ENCODE measurements around the gene ST7.

ST7 gene

DNA sequence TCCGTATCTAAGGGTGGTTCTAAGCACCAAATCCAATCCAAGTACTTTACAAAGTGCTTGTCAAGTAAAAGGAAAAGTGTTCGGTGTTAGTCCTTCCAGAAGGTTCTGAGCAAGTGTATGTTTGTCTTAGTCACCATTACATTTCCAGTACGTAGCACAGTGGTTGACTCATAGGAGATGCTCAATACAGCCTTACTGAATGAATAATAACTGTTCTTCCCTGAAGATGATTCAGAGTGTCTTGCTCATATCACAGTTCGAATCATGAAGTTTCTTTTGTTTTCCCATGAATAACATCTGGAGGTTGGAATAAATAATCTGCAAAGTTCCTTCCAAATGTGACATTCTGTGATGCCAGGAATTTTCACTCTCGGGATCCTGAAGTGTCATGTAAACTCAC is 316.1 kb downstream of the ST7 start:
- intact Hi-C loops (cut with DNase I; ENCODE audit: low total_unique reads) = no loop called here

DNA sequence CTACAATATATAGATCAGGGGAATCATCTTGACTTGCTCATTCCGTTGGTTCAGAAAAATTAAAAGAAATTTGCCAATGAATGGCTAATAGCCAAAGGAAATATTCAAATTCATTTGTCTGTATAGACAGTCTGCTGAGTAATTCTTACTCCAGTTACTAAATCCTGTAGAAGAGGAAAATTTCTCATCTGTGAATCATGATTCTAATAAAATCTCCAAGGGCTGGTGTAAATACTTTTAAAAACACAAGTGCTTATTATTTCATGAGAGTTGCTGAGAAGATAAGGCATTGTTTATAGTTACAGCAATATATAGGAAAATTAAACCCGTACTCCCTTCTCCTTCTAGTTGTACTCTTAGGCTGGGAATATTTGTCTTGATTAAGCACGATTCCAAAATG is 316.6 kb downstream of the ST7 start:
- no peak for DNase-seq
- Histone ChIP-seq H3K27me3 (no peaks in the 10 kb centered on the region), H3K9me3 (peaks cover 0 to 3% (median 0%) of the 10 kb centered on the region in 3 donors), H3K4me3 (no peak overlapping the region), H3K4me1 (peaks cover 0 to 16% (median 2%) of the 10 kb centered on the region in 4 donors), H3K36me3 (no peaks in the 10 kb centered on the region), H3K27ac (no peak overlapping the region)
- TF ChIP-seq, protein P1, sequence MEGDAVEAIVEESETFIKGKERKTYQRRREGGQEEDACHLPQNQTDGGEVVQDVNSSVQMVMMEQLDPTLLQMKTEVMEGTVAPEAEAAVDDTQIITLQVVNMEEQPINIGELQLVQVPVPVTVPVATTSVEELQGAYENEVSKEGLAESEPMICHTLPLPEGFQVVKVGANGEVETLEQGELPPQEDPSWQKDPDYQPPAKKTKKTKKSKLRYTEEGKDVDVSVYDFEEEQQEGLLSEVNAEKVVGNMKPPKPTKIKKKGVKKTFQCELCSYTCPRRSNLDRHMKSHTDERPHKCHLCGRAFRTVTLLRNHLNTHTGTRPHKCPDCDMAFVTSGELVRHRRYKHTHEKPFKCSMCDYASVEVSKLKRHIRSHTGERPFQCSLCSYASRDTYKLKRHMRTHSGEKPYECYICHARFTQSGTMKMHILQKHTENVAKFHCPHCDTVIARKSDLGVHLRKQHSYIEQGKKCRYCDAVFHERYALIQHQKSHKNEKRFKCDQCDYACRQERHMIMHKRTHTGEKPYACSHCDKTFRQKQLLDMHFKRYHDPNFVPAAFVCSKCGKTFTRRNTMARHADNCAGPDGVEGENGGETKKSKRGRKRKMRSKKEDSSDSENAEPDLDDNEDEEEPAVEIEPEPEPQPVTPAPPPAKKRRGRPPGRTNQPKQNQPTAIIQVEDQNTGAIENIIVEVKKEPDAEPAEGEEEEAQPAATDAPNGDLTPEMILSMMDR (IDR thresholded peaks at IDR 0.05) = no peak
- intact Hi-C loops (cut with DNase I; ENCODE audit: low total_unique reads) = no loop called here

More for the DNA sequence above, 316.1 kb downstream of the ST7 start:
- no peak overlapping the region for H3K4me3 ChIP-seq
- TF ChIP-seq, protein P1 (IDR thresholded peaks at IDR 0.05) = no peak
- no peaks in the 10 kb centered on the region for H3K36me3 ChIP-seq
- no peak for DNase-seq
- H3K9me3 ChIP-seq = peaks cover 0 to 3% (median 0%) of the 10 kb centered on the region in 3 donors
- H3K27ac ChIP-seq = no peak overlapping the region
- peaks cover 0 to 16% (median 2%) of the 10 kb centered on the region in 4 donors for H3K4me1 ChIP-seq
- no peaks in the 10 kb centered on the region for H3K27me3 ChIP-seq

DNA sequence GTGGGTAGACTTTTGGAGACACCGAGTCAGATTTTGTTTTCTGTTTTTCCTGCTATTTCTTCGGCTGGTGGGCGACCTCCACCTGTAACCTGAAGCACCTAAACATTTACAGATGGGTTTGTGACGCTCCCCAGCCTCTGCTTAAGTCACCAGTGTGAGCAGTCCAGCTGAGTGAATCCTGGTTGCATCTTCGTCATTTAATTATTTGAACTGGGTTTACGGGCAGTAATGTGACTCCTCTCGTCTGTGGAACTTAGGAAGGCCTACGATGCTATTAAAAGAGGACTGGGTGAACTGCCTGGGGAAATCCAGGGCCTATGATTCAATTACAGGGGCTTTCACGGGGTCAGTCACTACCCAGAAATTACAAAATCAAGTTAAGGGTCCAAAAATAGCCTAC is 317.1 kb downstream of the ST7 start:
- no peak for DNase-seq
- no peaks in the 10 kb centered on the region for H3K27me3 ChIP-seq
- H3K9me3 ChIP-seq = peaks cover 0 to 3% (median 0%) of the 10 kb centered on the region in 3 donors
- no peak overlapping the region for H3K4me3 ChIP-seq
- intact Hi-C loops (cut with DNase I; ENCODE audit: low total_unique reads) = no loop called here
- no peaks in the 10 kb centered on the region for H3K36me3 ChIP-seq
- H3K27ac ChIP-seq = no peak overlapping the region
- peaks cover 0 to 16% (median 2%) of the 10 kb centered on the region in 4 donors for H3K4me1 ChIP-seq
- TF ChIP-seq, protein P1 (IDR thresholded peaks at IDR 0.05) = no peak

DNA sequence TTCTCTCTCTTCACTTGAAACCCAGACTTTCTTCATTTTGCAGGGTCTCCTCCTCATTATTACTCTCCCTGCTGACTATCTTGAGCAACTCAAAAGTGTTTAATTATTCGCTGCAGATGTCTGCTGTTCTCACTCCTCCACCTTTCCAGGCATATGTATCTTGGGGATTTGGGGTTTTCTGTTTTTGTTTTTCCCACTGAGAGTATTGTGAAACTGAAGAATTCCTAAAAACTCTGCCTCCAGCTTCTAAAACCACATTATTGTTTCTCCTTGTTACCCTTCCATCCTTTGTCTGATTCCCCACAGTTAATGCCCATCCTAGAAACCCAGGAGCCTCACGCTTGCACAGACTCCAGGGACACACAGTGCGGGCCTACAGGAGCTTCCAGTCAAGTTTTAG is 318.3 kb downstream of the ST7 start:
- TF ChIP-seq, protein P1 (IDR thresholded peaks at IDR 0.05) = no peak
- no peaks in the 10 kb centered on the region for H3K36me3 ChIP-seq
- H3K9me3 ChIP-seq = no peaks in the 10 kb centered on the region
- H3K4me1 ChIP-seq = peaks cover 0 to 16% (median 2%) of the 10 kb centered on the region in 4 donors
- no peaks in the 10 kb centered on the region for H3K27me3 ChIP-seq
- H3K4me3 ChIP-seq = no peak overlapping the region
- intact Hi-C loops (cut with DNase I; ENCODE audit: low total_unique reads) = no loop called here
- no peak for DNase-seq
- H3K27ac ChIP-seq = no peak overlapping the region

DNA sequence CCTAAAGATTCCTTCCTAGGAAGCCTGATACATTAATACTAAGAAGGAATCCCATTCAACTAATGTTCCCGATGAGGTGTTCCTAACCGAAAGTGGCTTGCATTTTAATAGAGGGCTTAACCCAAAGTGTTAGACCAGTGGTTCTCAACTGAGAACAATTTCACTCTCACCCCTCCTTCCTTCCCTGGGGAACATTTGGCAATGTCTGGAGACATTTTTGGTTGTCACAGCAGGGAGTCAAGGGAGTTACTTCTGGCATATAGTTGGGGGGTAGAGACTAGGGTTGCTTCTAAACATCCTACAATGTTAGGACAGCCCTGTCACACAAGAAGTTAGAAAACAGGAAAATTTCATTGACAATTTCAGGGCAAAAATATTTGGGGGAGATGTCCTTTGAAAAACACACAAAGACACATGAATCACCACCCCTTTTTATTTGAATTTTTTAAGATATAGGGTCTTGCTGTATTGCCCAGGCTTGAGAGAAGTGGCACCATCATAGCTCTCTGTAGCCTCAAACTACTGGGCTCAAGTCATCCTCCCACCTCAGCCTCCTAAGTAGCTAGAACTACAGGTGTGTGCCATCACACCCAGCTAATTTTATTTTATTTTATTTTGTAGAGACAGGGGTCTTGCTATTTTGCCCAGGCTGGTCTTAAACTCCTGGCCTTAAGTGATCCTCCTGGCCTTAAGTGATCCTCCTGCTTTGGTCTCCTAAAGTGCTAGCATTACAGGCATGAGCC is 318.9 kb downstream of the ST7 start:
- H3K27ac ChIP-seq = no peak overlapping the region
- no peaks in the 10 kb centered on the region for H3K36me3 ChIP-seq
- TF ChIP-seq, protein P1 (IDR thresholded peaks at IDR 0.05) = no peak
- peaks cover 0 to 16% (median 2%) of the 10 kb centered on the region in 4 donors for H3K4me1 ChIP-seq
- H3K27me3 ChIP-seq = no peaks in the 10 kb centered on the region
- no peak overlapping the region for H3K4me3 ChIP-seq
- H3K9me3 ChIP-seq = no peaks in the 10 kb centered on the region
- intact Hi-C loops (cut with DNase I; ENCODE audit: low total_unique reads) = no loop called here
- DNase-seq = no peak

All from tibial artery (tissue), 4 donors.